ENCODE results near the gene ROM1.
"Not testable (repeated sequence)": the region's sequence is repeated elsewhere in the genome, so short reads cannot be mapped to it uniquely, and the experiment has no call there.

The ROM1 gene

GRCh38 chr11:62645946-62646824 lies 33.1 kb downstream of the ROM1 start, which contains the start of gene GANAB:
TSS of gene GANAB (minus strand) at chr11:62646613. CDS start at chr11:62646599, 14 bp downstream.
- Mint-ChIP-seq H3K9me3 (no peaks in the 10 kb centered on the region), H3K27me3 (no peaks in the 10 kb centered on the region), H3K36me3 (ENCODE audit: low read depth) (peaks cover 81% of the 10 kb centered on the region), H3K4me1 (ENCODE audit: low read depth) (peaks cover 39% of the 10 kb centered on the region), H3K4me3 (peak within 1 kb of the TSS; percentile 98), H3K27ac (peak within 1 kb of the TSS; percentile 98)
- peak; percentile 99 for DNase-seq

- Mint-ChIP-seq H3K4me1 (ENCODE audit: low read depth) (peaks cover 40% of the 10 kb centered on the region), H3K27me3 (no peaks in the 10 kb centered on the region), H3K27ac (peak overlapping the region; percentile 98), H3K36me3 (ENCODE audit: low read depth) (peaks cover 78% of the 10 kb centered on the region), H3K9me3 (no peaks in the 10 kb centered on the region), H3K4me3 (peak overlapping the region; percentile 98)
- no peak for DNase-seq
These were observed 34.0 kb downstream of the ROM1 start for GRCh38 chr11:62646825-62647608.

GRCh38 chr11:62647609-62648005 lies 34.5 kb downstream of the ROM1 start:
- no peak for DNase-seq
- peak overlapping the region; percentile 98 for H3K27ac Mint-ChIP-seq
- peaks cover 41% of the 10 kb centered on the region for H3K4me1 Mint-ChIP-seq (ENCODE audit: low read depth)
- H3K36me3 Mint-ChIP-seq (ENCODE audit: low read depth), result peaks cover 79% of the 10 kb centered on the region
- no peaks in the 10 kb centered on the region for H3K27me3 Mint-ChIP-seq
- no peak overlapping the region for H3K4me3 Mint-ChIP-seq
- no peaks in the 10 kb centered on the region for H3K9me3 Mint-ChIP-seq

- H3K27ac Mint-ChIP-seq, result peak overlapping the region; percentile 98
- H3K9me3 Mint-ChIP-seq, result no peaks in the 10 kb centered on the region
- no peak overlapping the region for H3K4me3 Mint-ChIP-seq
- peaks cover 75% of the 10 kb centered on the region for H3K36me3 Mint-ChIP-seq (ENCODE audit: low read depth)
- H3K4me1 Mint-ChIP-seq (ENCODE audit: low read depth), result peaks cover 40% of the 10 kb centered on the region
- no peak for DNase-seq
- H3K27me3 Mint-ChIP-seq, result no peaks in the 10 kb centered on the region
These were observed 35.3 kb downstream of the ROM1 start for GRCh38 chr11:62648185-62648966.

- no peak overlapping the region for H3K27ac Mint-ChIP-seq
- no peaks in the 10 kb centered on the region for H3K9me3 Mint-ChIP-seq
- no peak for DNase-seq
- peaks cover 43% of the 10 kb centered on the region for H3K4me1 Mint-ChIP-seq (ENCODE audit: low read depth)
- no peaks in the 10 kb centered on the region for H3K27me3 Mint-ChIP-seq
- H3K4me3 Mint-ChIP-seq, result no peak overlapping the region
- peaks cover 70% of the 10 kb centered on the region for H3K36me3 Mint-ChIP-seq (ENCODE audit: low read depth)
These were observed 35.9 kb downstream of the ROM1 start for GRCh38 chr11:62648967-62649364.

- Mint-ChIP-seq H3K4me1 (ENCODE audit: low read depth) (peaks cover 43% of the 10 kb centered on the region), H3K27ac (peak overlapping the region; percentile 64), H3K27me3 (no peaks in the 10 kb centered on the region), H3K4me3 (no peak overlapping the region), H3K9me3 (no peaks in the 10 kb centered on the region), H3K36me3 (ENCODE audit: low read depth) (peaks cover 65% of the 10 kb centered on the region)
- DNase-seq, result no peak
These were observed 36.4 kb downstream of the ROM1 start for GRCh38 chr11:62649486-62649885.

- not testable (repeated sequence) for H3K9me3 Mint-ChIP-seq, H3K4me3 Mint-ChIP-seq, H3K27me3 Mint-ChIP-seq, DNase-seq
- peak overlapping the region; percentile 55 for H3K27ac Mint-ChIP-seq
- peaks cover 40% of the 10 kb centered on the region for H3K4me1 Mint-ChIP-seq (ENCODE audit: low read depth)
- H3K36me3 Mint-ChIP-seq (ENCODE audit: low read depth), result peaks cover 59% of the 10 kb centered on the region
These were observed 37.2 kb downstream of the ROM1 start for GRCh38 chr11:62650283-62650682.

- Mint-ChIP-seq H3K9me3 (no peaks in the 10 kb centered on the region), H3K27ac (peak overlapping the region; percentile 95), H3K27me3 (no peaks in the 10 kb centered on the region), H3K4me3 (peak overlapping the region; percentile 95), H3K4me1 (ENCODE audit: low read depth) (peaks cover 31% of the 10 kb centered on the region), H3K36me3 (ENCODE audit: low read depth) (peaks cover 42% of the 10 kb centered on the region)
- no peak for DNase-seq
These were observed 39.3 kb downstream of the ROM1 start for GRCh38 chr11:62652161-62653006.

GRCh38 chr11:62654297-62654696 lies 41.2 kb downstream of the ROM1 start:
- Mint-ChIP-seq H3K4me1 (ENCODE audit: low read depth) (peaks cover 27% of the 10 kb centered on the region), H3K27me3 (no peaks in the 10 kb centered on the region), H3K9me3 (no peaks in the 10 kb centered on the region), H3K36me3 (ENCODE audit: low read depth) (peaks cover 24% of the 10 kb centered on the region), H3K4me3 (peak overlapping the region; percentile 54), H3K27ac (peak overlapping the region; percentile 47)
- DNase-seq, result no peak

GRCh38 chr11:62656796-62657429 lies 43.9 kb downstream of the ROM1 start:
- Mint-ChIP-seq H3K4me3 (no peak overlapping the region), H3K27ac (peak overlapping the region; percentile 20), H3K4me1 (ENCODE audit: low read depth) (peaks cover 18% of the 10 kb centered on the region), H3K9me3 (no peaks in the 10 kb centered on the region), H3K36me3 (ENCODE audit: low read depth) (peaks cover 23% of the 10 kb centered on the region), H3K27me3 (no peaks in the 10 kb centered on the region)
- DNase-seq, result no peak

- Mint-ChIP-seq H3K36me3 (ENCODE audit: low read depth) (peaks cover 87% of the 10 kb centered on the region), H3K27ac (peak overlapping the region; percentile 97), H3K4me1 (ENCODE audit: low read depth) (peaks cover 37% of the 10 kb centered on the region), H3K4me3 (peak overlapping the region; percentile 98), H3K27me3 (no peaks in the 10 kb centered on the region), H3K9me3 (no peaks in the 10 kb centered on the region)
- DNase-seq, result peak; percentile 61
These were observed 51.5 kb downstream of the ROM1 start for GRCh38 chr11:62664405-62665074.

Measured in activated T-cell treated with anti-CD3 and anti-CD28 coated beads, Interleukin-2, amount 50 U/mL, for 24 hours (primary cell).